ENCODE results near the gene GLUD2. TPM values are rescaled to one million over a fixed set of nuclear protein-coding genes. Genes with fewer than 3 reads are reported as not detected.
"Not testable (repeated sequence)": the region's sequence is repeated elsewhere in the genome, so short reads cannot be mapped to it uniquely, and the experiment has no call there.

Gene GLUD2
- total and polyA plus RNA-seq, 9 donors, result 1.4 to 4.0 (median 2.2) TPM

- Histone ChIP-seq H3K4me1 (ENCODE audit: control insufficient read depth, insufficient read depth, low read length) (no peaks in the 10 kb centered on the region), H3K27me3 (ENCODE audit: control insufficient read depth, insufficient read depth, low read length) (no peaks in the 10 kb centered on the region), H3K36me3 (ENCODE audit: control insufficient read depth, insufficient read depth, low read length) (no peaks in the 10 kb centered on the region), H3K4me3 (ENCODE audit: low read length) (no peak overlapping the region), H3K27ac (ENCODE audit: low read length) (no peak overlapping the region), H3K9me3 (replicated peaks; ENCODE audit: control insufficient read depth, low read depth, low read length) (no peaks in the 10 kb centered on the region)
- no CpG with 5 or more reads among the region's 1 CpG for WGBS (ENCODE audit: insufficient coverage)
- DNase-seq, result no peak
These were observed 19.0 kb upstream of the GLUD2 start for GRCh38 chrX:121028419-121028818.

- DNase-seq, result no peak
- Histone ChIP-seq H3K9me3 (replicated peaks; ENCODE audit: control insufficient read depth, low read depth, low read length) (no peaks in the 10 kb centered on the region), H3K27me3 (ENCODE audit: control insufficient read depth, insufficient read depth, low read length) (no peaks in the 10 kb centered on the region), H3K36me3 (ENCODE audit: control insufficient read depth, insufficient read depth, low read length) (no peaks in the 10 kb centered on the region), H3K27ac (ENCODE audit: low read length) (no peak overlapping the region), H3K4me1 (ENCODE audit: control insufficient read depth, insufficient read depth, low read length) (no peaks in the 10 kb centered on the region), H3K4me3 (ENCODE audit: low read length) (no peak overlapping the region)
- no CpG with 5 or more reads among the region's 4 CpGs for WGBS (ENCODE audit: insufficient coverage)
These were observed 17.3 kb upstream of the GLUD2 start for GRCh38 chrX:121030083-121030482.

- Histone ChIP-seq H3K4me3 (ENCODE audit: low read length) (no peak overlapping the region), H3K9me3 (replicated peaks; ENCODE audit: control insufficient read depth, low read depth, low read length) (no peaks in the 10 kb centered on the region), H3K27me3 (ENCODE audit: control insufficient read depth, insufficient read depth, low read length) (no peaks in the 10 kb centered on the region), H3K4me1 (ENCODE audit: control insufficient read depth, insufficient read depth, low read length) (no peaks in the 10 kb centered on the region), H3K27ac (ENCODE audit: low read length) (peak overlapping the region; percentile 25), H3K36me3 (ENCODE audit: control insufficient read depth, insufficient read depth, low read length) (no peaks in the 10 kb centered on the region)
- DNase-seq, result peak; percentile 84
- WGBS (ENCODE audit: insufficient coverage), result 8% methylated on average over 1 of the region's 2 CpGs
These were observed 14.9 kb upstream of the GLUD2 start for GRCh38 chrX:121032531-121032930.

- no peak overlapping the region for H3K27ac ChIP-seq (ENCODE audit: low read length)
- H3K4me3 ChIP-seq (ENCODE audit: low read length), result no peak overlapping the region
- WGBS (ENCODE audit: insufficient coverage), result no CpG with 5 or more reads among the region's 3 CpGs
- H3K4me1 ChIP-seq (ENCODE audit: control insufficient read depth, insufficient read depth, low read length), result no peaks in the 10 kb centered on the region
- no peak for DNase-seq
- no peaks in the 10 kb centered on the region for H3K9me3 ChIP-seq (replicated peaks; ENCODE audit: control insufficient read depth, low read depth, low read length)
- no peaks in the 10 kb centered on the region for H3K36me3 ChIP-seq (ENCODE audit: control insufficient read depth, insufficient read depth, low read length)
- no peaks in the 10 kb centered on the region for H3K27me3 ChIP-seq (ENCODE audit: control insufficient read depth, insufficient read depth, low read length)
These were observed 11.3 kb upstream of the GLUD2 start for GRCh38 chrX:121036137-121036536.

- DNase-seq, result peak; percentile 35
- H3K27me3 ChIP-seq (ENCODE audit: control insufficient read depth, insufficient read depth, low read length), result no peaks in the 10 kb centered on the region
- WGBS (ENCODE audit: insufficient coverage), result 17% methylated on average over 2 of the region's 4 CpGs
- H3K9me3 ChIP-seq (replicated peaks; ENCODE audit: control insufficient read depth, low read depth, low read length), result no peaks in the 10 kb centered on the region
- no peak overlapping the region for H3K4me3 ChIP-seq (ENCODE audit: low read length)
- no peaks in the 10 kb centered on the region for H3K4me1 ChIP-seq (ENCODE audit: control insufficient read depth, insufficient read depth, low read length)
- no peak overlapping the region for H3K27ac ChIP-seq (ENCODE audit: low read length)
- no peaks in the 10 kb centered on the region for H3K36me3 ChIP-seq (ENCODE audit: control insufficient read depth, insufficient read depth, low read length)
These were observed 10.5 kb upstream of the GLUD2 start for GRCh38 chrX:121036951-121037350.

GRCh38 chrX:121050781-121051180 lies 3.4 kb downstream of the GLUD2 start:
- Histone ChIP-seq H3K4me1 (ENCODE audit: control insufficient read depth, insufficient read depth, low read length) (no peaks in the 10 kb centered on the region), H3K27ac (ENCODE audit: low read length) (no peak overlapping the region), H3K36me3 (ENCODE audit: control insufficient read depth, insufficient read depth, low read length) (no peaks in the 10 kb centered on the region), H3K4me3 (ENCODE audit: low read length) (no peak overlapping the region), H3K9me3 (replicated peaks; ENCODE audit: control insufficient read depth, low read depth, low read length) (no peaks in the 10 kb centered on the region), H3K27me3 (ENCODE audit: control insufficient read depth, insufficient read depth, low read length) (no peaks in the 10 kb centered on the region)
- DNase-seq, result peak; percentile 90

GRCh38 chrX:121052122-121052521 lies 4.7 kb downstream of the GLUD2 start:
- no peaks in the 10 kb centered on the region for H3K4me1 ChIP-seq (ENCODE audit: control insufficient read depth, insufficient read depth, low read length)
- H3K27me3 ChIP-seq (ENCODE audit: control insufficient read depth, insufficient read depth, low read length), result no peaks in the 10 kb centered on the region
- H3K27ac ChIP-seq (ENCODE audit: low read length), result no peak overlapping the region
- H3K36me3 ChIP-seq (ENCODE audit: control insufficient read depth, insufficient read depth, low read length), result no peaks in the 10 kb centered on the region
- DNase-seq, result no peak
- no peaks in the 10 kb centered on the region for H3K9me3 ChIP-seq (replicated peaks; ENCODE audit: control insufficient read depth, low read depth, low read length)
- no peak overlapping the region for H3K4me3 ChIP-seq (ENCODE audit: low read length)
- WGBS (ENCODE audit: insufficient coverage), result no CpG with 5 or more reads among the region's 2 CpGs

GRCh38 chrX:121062289-121062688 lies 14.9 kb downstream of the GLUD2 start:
- no peaks in the 10 kb centered on the region for H3K36me3 ChIP-seq (ENCODE audit: control insufficient read depth, insufficient read depth, low read length)
- WGBS (ENCODE audit: insufficient coverage), result no CpG with 5 or more reads among the region's 3 CpGs

GRCh38 chrX:121064579-121064978 lies 17.2 kb downstream of the GLUD2 start:
- Histone ChIP-seq H3K4me3 (ENCODE audit: low read length) (no peak overlapping the region), H3K27ac (ENCODE audit: low read length) (no peak overlapping the region), H3K4me1 (ENCODE audit: control insufficient read depth, insufficient read depth, low read length) (no peaks in the 10 kb centered on the region), H3K9me3 (replicated peaks; ENCODE audit: control insufficient read depth, low read depth, low read length) (peaks cover 5% of the 10 kb centered on the region), H3K27me3 (ENCODE audit: control insufficient read depth, insufficient read depth, low read length) (no peaks in the 10 kb centered on the region), H3K36me3 (ENCODE audit: control insufficient read depth, insufficient read depth, low read length) (no peaks in the 10 kb centered on the region)
- no peak for DNase-seq
- WGBS (ENCODE audit: insufficient coverage), result 83% methylated on average over 6 of the region's 6 CpGs

More at GRCh38 chrX:121062289-121062688, 14.9 kb downstream of the GLUD2 start:
- Histone ChIP-seq H3K4me1 (ENCODE audit: control insufficient read depth, insufficient read depth, low read length) (no peaks in the 10 kb centered on the region), H3K4me3 (ENCODE audit: low read length) (no peak overlapping the region), H3K9me3 (replicated peaks; ENCODE audit: control insufficient read depth, low read depth, low read length) (peaks cover 5% of the 10 kb centered on the region), H3K27me3 (ENCODE audit: control insufficient read depth, insufficient read depth, low read length) (no peaks in the 10 kb centered on the region), H3K27ac (ENCODE audit: low read length) (no peak overlapping the region)
- DNase-seq, result no peak

- WGBS (ENCODE audit: insufficient coverage), result 17% methylated on average over 1 of the region's 2 CpGs
- not testable (repeated sequence) for H3K36me3 ChIP-seq (ENCODE audit: control insufficient read depth, insufficient read depth, low read length); H3K9me3 ChIP-seq (replicated peaks; ENCODE audit: control insufficient read depth, low read depth, low read length); H3K27me3 ChIP-seq (ENCODE audit: control insufficient read depth, insufficient read depth, low read length); H3K4me3 ChIP-seq (ENCODE audit: low read length); DNase-seq; H3K27ac ChIP-seq (ENCODE audit: low read length); H3K4me1 ChIP-seq (ENCODE audit: control insufficient read depth, insufficient read depth, low read length)
These were observed 36.8 kb downstream of the GLUD2 start for GRCh38 chrX:121084247-121084646.

- DNase-seq, result no peak
- whole genome bisulfite sequencing (ENCODE audit: insufficient coverage), result no CpG with 5 or more reads among the region's 3 CpGs
- no peak overlapping the region for H3K4me3 ChIP-seq (ENCODE audit: low read length)
These were observed 37.6 kb downstream of the GLUD2 start for GRCh38 chrX:121084903-121085611.

More at GRCh38 chrX:121084903-121085611, 37.6 kb downstream of the GLUD2 start:
- H3K4me1 ChIP-seq (ENCODE audit: control insufficient read depth, insufficient read depth, low read length), result no peaks in the 10 kb centered on the region
- no peaks in the 10 kb centered on the region for H3K36me3 ChIP-seq (ENCODE audit: control insufficient read depth, insufficient read depth, low read length)
- H3K27me3 ChIP-seq (ENCODE audit: control insufficient read depth, insufficient read depth, low read length), result peaks cover 2% of the 10 kb centered on the region
- no peak overlapping the region for H3K27ac ChIP-seq (ENCODE audit: low read length)
- peaks cover 2% of the 10 kb centered on the region for H3K9me3 ChIP-seq (replicated peaks; ENCODE audit: control insufficient read depth, low read depth, low read length)

Measured in muscle of leg (tissue), 11 donors.